ENCODE data around the gene ERC1.

GRCh38 chr12:1497161-1497560 lies 506.1 kb downstream of the ERC1 start:
- TF ChIP-seq, protein P1, sequence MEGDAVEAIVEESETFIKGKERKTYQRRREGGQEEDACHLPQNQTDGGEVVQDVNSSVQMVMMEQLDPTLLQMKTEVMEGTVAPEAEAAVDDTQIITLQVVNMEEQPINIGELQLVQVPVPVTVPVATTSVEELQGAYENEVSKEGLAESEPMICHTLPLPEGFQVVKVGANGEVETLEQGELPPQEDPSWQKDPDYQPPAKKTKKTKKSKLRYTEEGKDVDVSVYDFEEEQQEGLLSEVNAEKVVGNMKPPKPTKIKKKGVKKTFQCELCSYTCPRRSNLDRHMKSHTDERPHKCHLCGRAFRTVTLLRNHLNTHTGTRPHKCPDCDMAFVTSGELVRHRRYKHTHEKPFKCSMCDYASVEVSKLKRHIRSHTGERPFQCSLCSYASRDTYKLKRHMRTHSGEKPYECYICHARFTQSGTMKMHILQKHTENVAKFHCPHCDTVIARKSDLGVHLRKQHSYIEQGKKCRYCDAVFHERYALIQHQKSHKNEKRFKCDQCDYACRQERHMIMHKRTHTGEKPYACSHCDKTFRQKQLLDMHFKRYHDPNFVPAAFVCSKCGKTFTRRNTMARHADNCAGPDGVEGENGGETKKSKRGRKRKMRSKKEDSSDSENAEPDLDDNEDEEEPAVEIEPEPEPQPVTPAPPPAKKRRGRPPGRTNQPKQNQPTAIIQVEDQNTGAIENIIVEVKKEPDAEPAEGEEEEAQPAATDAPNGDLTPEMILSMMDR (IDR thresholded peaks at IDR 0.05; ENCODE audit: low read depth, low read length, poor library complexity, severe bottlenecking), result no peak
- no peak for TF ChIP-seq EZH2phosphoT487 (IDR thresholded peaks at IDR 0.05; ENCODE audit: borderline replicate concordance, low read length)

All from DOHH2 (cell line).